ENCODE data around the gene OR4K2. TPM values are rescaled to one million over a fixed set of nuclear protein-coding genes. Genes with fewer than 3 reads are reported as not detected.
A peak's percentile ranks its signal among the peaks of the same experiment; 100 is the strongest.
"Not testable (repeated sequence)": the region's sequence is repeated elsewhere in the genome, so short reads cannot be mapped to it uniquely, and the experiment has no call there.

Gene OR4K2
- total RNA-seq, result not detected in 2 replicates

GRCh38 chr14:19874842-19875241, at the start of gene OR4K2:
Gene OR4K2, plus strand, starts transcription at chr14:19875142. Its CDS starts 1,126 bp downstream, at chr14:19876268.
- DNase-seq, result no peak

GRCh38 chr14:19827626-19828244, 47.2 kb upstream of the OR4K2 start:
- not testable (repeated sequence) for DNase-seq

GRCh38 chr14:19828314-19828713, 46.6 kb upstream of the OR4K2 start:
- no peak for DNase-seq

- not testable (repeated sequence) for DNase-seq
Observed at GRCh38 chr14:19834203-19834848, 40.6 kb upstream of the OR4K2 start.

GRCh38 chr14:19838433-19838832, 36.5 kb upstream of the OR4K2 start:
- no peak for DNase-seq

GRCh38 chr14:19851365-19851764, 23.6 kb upstream of the OR4K2 start:
- DNase-seq, result no peak

GRCh38 chr14:19866061-19866669, 8.8 kb upstream of the OR4K2 start:
- DNase-seq, result not testable (repeated sequence)

GRCh38 chr14:19873178-19873577, 1.8 kb upstream of the OR4K2 start:
- DNase-seq, result no peak

GRCh38 chr14:19878029-19878642, 3.2 kb downstream of the OR4K2 start:
- DNase-seq, result peak; percentile 7

- no peak for DNase-seq
Observed at GRCh38 chr14:19895282-19895681, 20.3 kb downstream of the OR4K2 start.

GRCh38 chr14:19900999-19901398, 26.1 kb downstream of the OR4K2 start:
- no peak for DNase-seq

- no peak for DNase-seq
Observed at GRCh38 chr14:19902409-19902808, 27.5 kb downstream of the OR4K2 start.

- DNase-seq, result no peak
Observed at GRCh38 chr14:19906665-19907064, 31.7 kb downstream of the OR4K2 start.

- DNase-seq, result no peak
Observed at GRCh38 chr14:19911114-19911513, 36.2 kb downstream of the OR4K2 start.

GRCh38 chr14:19917243-19917642, 42.3 kb downstream of the OR4K2 start:
- DNase-seq, result no peak

GRCh38 chr14:19917955-19918518, 43.1 kb downstream of the OR4K2 start:
- DNase-seq, result no peak

GRCh38 chr14:19918553-19919264, 43.8 kb downstream of the OR4K2 start:
- DNase-seq, result no peak

- no peak for DNase-seq
Observed at GRCh38 chr14:19920021-19920657, 45.2 kb downstream of the OR4K2 start, which contains the start of gene OR4K5. Gene OR4K5, plus strand, starts transcription at chr14:19920607. Its CDS starts 0 bp downstream, at chr14:19920607.

GRCh38 chr14:19930617-19931016, 55.7 kb downstream of the OR4K2 start, which contains the start of gene OR4K1:
Gene OR4K1, plus strand, starts transcription at chr14:19930917. Its CDS starts 4,750 bp downstream, at chr14:19935667.
- DNase-seq, result no peak

All from dermis blood vessel endothelial cell (primary cell).